Astrocyte (in vitro differentiated cells and primary cell): Measurements from ENCODE around the gene PPP1R13B.

Source experiments
- EZH2 ChIP-seq: IDR thresholded peaks from 2 replicates; pipeline ENCODE4 v1.6.1; 2012; ENCODE audit warnings: mild to moderate bottlenecking, low read length, inconsistent platforms; ENCODE audit not compliant: insufficient read depth
- TF ChIP-seq, protein P1 (sequence below): IDR thresholded peaks from 2 replicates; pipeline ENCODE4 v1.5.1; 2011; ENCODE audit warnings: low read depth, mild to moderate bottlenecking, inconsistent platforms, low read length, moderate library complexity; ENCODE audit not compliant: insufficient read depth

DNA sequence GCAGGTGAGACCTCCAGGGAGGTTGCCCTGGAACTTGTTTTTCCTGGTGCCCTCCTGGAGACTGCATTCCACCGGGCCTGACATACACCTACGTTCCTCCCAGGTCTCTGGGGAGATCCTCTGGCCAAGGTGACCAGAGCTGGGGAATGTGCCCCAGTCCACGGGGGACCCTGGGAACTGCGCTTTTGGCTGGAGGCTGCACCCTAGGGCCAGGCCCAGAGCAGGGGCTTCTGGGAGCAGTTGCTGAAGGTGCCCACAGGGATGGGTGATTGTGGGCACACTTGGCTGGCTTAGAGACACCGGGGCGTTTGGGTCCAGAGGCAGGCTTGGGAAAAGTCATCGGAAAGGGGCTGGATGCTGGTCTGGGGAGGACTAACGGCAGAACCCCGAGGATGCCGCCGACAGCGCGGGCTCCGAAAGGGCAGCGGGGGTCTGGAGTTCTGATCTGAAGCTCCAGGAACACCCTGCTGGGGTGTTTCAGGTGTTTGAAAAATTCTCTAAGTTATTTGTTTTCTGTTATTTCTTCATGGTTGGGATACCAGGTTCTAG, 44.4 kb upstream of the PPP1R13B start:
- TF ChIP-seq, protein P1, sequence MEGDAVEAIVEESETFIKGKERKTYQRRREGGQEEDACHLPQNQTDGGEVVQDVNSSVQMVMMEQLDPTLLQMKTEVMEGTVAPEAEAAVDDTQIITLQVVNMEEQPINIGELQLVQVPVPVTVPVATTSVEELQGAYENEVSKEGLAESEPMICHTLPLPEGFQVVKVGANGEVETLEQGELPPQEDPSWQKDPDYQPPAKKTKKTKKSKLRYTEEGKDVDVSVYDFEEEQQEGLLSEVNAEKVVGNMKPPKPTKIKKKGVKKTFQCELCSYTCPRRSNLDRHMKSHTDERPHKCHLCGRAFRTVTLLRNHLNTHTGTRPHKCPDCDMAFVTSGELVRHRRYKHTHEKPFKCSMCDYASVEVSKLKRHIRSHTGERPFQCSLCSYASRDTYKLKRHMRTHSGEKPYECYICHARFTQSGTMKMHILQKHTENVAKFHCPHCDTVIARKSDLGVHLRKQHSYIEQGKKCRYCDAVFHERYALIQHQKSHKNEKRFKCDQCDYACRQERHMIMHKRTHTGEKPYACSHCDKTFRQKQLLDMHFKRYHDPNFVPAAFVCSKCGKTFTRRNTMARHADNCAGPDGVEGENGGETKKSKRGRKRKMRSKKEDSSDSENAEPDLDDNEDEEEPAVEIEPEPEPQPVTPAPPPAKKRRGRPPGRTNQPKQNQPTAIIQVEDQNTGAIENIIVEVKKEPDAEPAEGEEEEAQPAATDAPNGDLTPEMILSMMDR: no peak
- no peak for TF ChIP-seq EZH2
